Measurements from ENCODE around the gene PCNX1. TPM values are rescaled to one million over a fixed set of nuclear protein-coding genes. Genes with fewer than 3 reads are reported as not detected.

The PCNX1 gene
- total RNA-seq, 1 donor from 2014 or later = 56.4 TPM

DNA sequence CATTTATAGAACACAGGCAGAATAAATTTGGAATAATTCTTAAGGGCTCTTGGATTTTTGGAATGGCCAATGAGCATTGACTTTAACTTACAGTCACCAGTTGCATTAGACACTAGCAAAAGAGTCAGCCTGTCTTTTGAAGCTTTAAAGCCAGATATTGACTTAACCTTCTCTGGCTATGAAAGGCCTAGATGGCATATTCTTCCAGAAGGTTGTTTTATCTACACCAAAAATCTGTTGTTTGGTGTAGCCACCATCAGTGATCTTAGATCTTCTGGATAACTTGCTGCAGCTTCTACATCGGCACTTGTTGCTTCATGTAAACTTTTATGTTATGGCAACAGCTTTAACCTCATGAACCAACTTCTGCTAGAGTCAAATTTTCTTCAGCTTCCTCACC is 10.4 kb downstream of the PCNX1 start:
- DNase-seq (ENCODE audit: low spot score, unreplicated experiment) = no peak
- peaks cover 10% of the 10 kb centered on the region for H3K36me3 Mint-ChIP-seq (ENCODE audit: insufficient read depth)
- no peaks in the 10 kb centered on the region for H3K27me3 Mint-ChIP-seq
- no peak overlapping the region for H3K4me3 Mint-ChIP-seq (ENCODE audit: low read depth)
- H3K9me3 Mint-ChIP-seq (ENCODE audit: low read depth) = peaks cover 6% of the 10 kb centered on the region
- H3K27ac Mint-ChIP-seq = no peak overlapping the region
- H3K4me1 Mint-ChIP-seq (ENCODE audit: low read depth) = peaks cover 18% of the 10 kb centered on the region
- TF ChIP-seq CTCF (IDR thresholded peaks at IDR 0.05; ENCODE audit: unreplicated experiment) = no peak

- Mint-ChIP-seq H3K9me3 (ENCODE audit: low read depth) (peaks cover 6% of the 10 kb centered on the region), H3K36me3 (ENCODE audit: insufficient read depth) (peaks cover 10% of the 10 kb centered on the region), H3K27ac (no peak overlapping the region), H3K4me1 (ENCODE audit: low read depth) (peaks cover 15% of the 10 kb centered on the region), H3K4me3 (ENCODE audit: low read depth) (no peak overlapping the region), H3K27me3 (no peaks in the 10 kb centered on the region)
- no peak for TF ChIP-seq CTCF (IDR thresholded peaks at IDR 0.05; ENCODE audit: unreplicated experiment)
- DNase-seq (ENCODE audit: low spot score, unreplicated experiment) = no peak
These were observed 12.5 kb downstream of the PCNX1 start for GRCh38 chr14:70919774-70920173.

DNA sequence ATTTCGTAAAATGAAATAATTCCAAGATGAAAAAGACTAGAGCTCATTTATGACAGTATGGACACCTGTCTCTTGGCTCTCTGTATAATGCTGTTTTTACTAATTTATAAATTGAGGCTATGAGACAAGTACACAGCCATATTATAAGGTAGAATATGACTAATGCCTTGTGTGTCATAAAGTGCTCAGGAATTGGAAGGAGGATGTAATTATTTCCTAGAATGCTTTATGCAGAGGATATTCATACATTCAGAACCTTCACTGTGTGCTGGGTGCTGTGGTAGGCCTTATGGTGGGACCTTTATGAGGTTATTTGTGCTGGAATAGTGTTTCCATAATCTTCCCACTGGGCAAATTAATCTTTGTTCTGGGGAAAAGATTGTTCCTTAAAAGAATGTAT is 13.3 kb downstream of the PCNX1 start:
- H3K9me3 Mint-ChIP-seq (ENCODE audit: low read depth) = peaks cover 6% of the 10 kb centered on the region
- H3K4me1 Mint-ChIP-seq (ENCODE audit: low read depth) = peaks cover 15% of the 10 kb centered on the region
- no peaks in the 10 kb centered on the region for H3K27me3 Mint-ChIP-seq
- no peak overlapping the region for H3K27ac Mint-ChIP-seq
- TF ChIP-seq CTCF (IDR thresholded peaks at IDR 0.05; ENCODE audit: unreplicated experiment) = no peak
- no peak overlapping the region for H3K4me3 Mint-ChIP-seq (ENCODE audit: low read depth)
- H3K36me3 Mint-ChIP-seq (ENCODE audit: insufficient read depth) = peaks cover 10% of the 10 kb centered on the region
- DNase-seq (ENCODE audit: low spot score, unreplicated experiment) = no peak

GRCh38 chr14:70921669-70922068 is 14.4 kb downstream of the PCNX1 start:
- Mint-ChIP-seq H3K4me3 (ENCODE audit: low read depth) (no peak overlapping the region), H3K27ac (no peak overlapping the region), H3K9me3 (ENCODE audit: low read depth) (no peaks in the 10 kb centered on the region), H3K36me3 (ENCODE audit: insufficient read depth) (peaks cover 4% of the 10 kb centered on the region), H3K4me1 (ENCODE audit: low read depth) (peaks cover 15% of the 10 kb centered on the region), H3K27me3 (no peaks in the 10 kb centered on the region)
- no peak for DNase-seq (ENCODE audit: low spot score, unreplicated experiment)
- no peak for TF ChIP-seq CTCF (IDR thresholded peaks at IDR 0.05; ENCODE audit: unreplicated experiment)

DNA sequence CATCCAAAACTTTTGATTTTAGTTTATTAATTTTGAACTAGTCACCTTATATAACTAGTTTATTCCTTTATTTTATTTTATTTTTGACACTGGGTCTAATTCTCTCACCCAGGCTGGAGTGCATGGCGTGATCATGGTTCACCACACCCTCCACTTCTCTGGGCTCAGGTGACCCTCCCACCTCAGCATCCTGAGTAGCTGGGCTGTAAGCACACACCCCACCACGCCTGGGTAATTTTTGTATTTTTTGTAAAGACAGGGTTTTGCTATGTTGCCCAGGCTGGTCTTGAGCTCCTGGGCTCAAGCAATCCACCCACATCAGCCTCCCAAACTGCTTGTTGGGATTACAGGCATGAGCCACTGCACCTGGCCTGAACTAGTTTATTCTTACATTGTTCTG is 17.3 kb downstream of the PCNX1 start:
- H3K4me1 Mint-ChIP-seq (ENCODE audit: low read depth) = peaks cover 12% of the 10 kb centered on the region
- no peak overlapping the region for H3K27ac Mint-ChIP-seq
- H3K36me3 Mint-ChIP-seq (ENCODE audit: insufficient read depth) = no peaks in the 10 kb centered on the region
- TF ChIP-seq CTCF (IDR thresholded peaks at IDR 0.05; ENCODE audit: unreplicated experiment) = no peak
- H3K4me3 Mint-ChIP-seq (ENCODE audit: low read depth) = no peak overlapping the region
- H3K27me3 Mint-ChIP-seq = no peaks in the 10 kb centered on the region
- H3K9me3 Mint-ChIP-seq (ENCODE audit: low read depth) = no peaks in the 10 kb centered on the region
- no peak for DNase-seq (ENCODE audit: low spot score, unreplicated experiment)

All from progenitor cell of endocrine pancreas (in vitro differentiated cells).